OCI-LY1 (cell line): ENCODE measurements around the gene TPH1.

Experiments
- CTCF ChIP-seq: fragments of 200-600 bp; sonication (generic), shearing (Covaris generic); IDR thresholded peaks from 2 replicates; pipeline ENCODE4 v1.5.1; 2017; ENCODE audit warnings: mild to moderate bottlenecking, antibody characterized with exemption, low read length, moderate library complexity, mixed read lengths
- EZH2 ChIP-seq: fragments of 200-600 bp; sonication (generic), shearing (Covaris generic); IDR thresholded peaks from 2 replicates; pipeline ENCODE4 v1.8.0; 2017; ENCODE audit warnings: borderline replicate concordance, mixed run types, mild to moderate bottlenecking, antibody characterized with exemption, low read length, moderate library complexity, mixed read lengths

DNA sequence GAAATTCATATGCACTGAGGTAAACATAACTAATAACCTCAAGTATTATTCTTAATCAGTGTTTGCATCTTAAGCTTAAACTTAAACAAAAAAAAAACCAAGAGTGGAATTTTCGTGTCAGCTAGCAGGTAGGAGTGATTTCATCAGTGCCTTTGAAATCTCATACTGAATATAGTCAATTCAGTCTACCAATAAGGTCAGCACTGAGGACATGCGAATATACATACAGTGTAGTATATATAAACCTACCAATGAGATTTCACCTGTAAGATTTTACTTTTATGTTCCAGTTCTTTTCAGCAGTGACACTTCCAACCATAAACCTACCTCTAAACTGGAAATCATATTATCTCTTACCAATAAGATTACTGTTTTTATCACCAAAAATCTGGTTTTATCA, 32.8 kb upstream of the TPH1 start:
- TF ChIP-seq EZH2 (no peak), CTCF (no peak)
